Stomach (tissue), 4 donors: ENCODE results near the gene FGF14.

Experiments used
- EP300 ChIP-seq: sonication (generic); formaldehyde crosslinking; IDR thresholded peaks from one replicate; pipeline ENCODE4 v1.6.1; 2017; ENCODE audit warnings: antibody characterized with exemption
- POLR2A ChIP-seq, 4 donors: fragments of 450-650 bp; IDR thresholded peaks; one replicate each; pipeline ENCODE4 v1.6.1; 2016; ENCODE audit warnings: antibody characterized with exemption in 4 of 4, control low read depth in 2 of 4, mild to moderate bottlenecking in 1 of 4, moderate library complexity in 1 of 4
- POLR2AphosphoS5 ChIP-seq, 3 donors: sonication (generic); formaldehyde crosslinking; IDR thresholded peaks; one replicate each; pipeline ENCODE4 v1.6.1; 2016; ENCODE audit warnings: antibody characterized with exemption in 3 of 3
- TF ChIP-seq, protein P1 (sequence below), 7 experiments: fragments of 450-650 bp in 4 of 7; fragments of 200-600 bp in 3 of 7; sonication (generic) in 3 of 7; IDR thresholded peaks; one replicate each; pipeline ENCODE4 v1.5.1; 2016 to 2019; ENCODE audit warnings: antibody characterized with exemption in 7 of 7, control low read depth in 2 of 7, mild to moderate bottlenecking in 1 of 7

GRCh38 chr13:102422690-102423089 lies 20.8 kb upstream of the FGF14 start:
- no peak for TF ChIP-seq POLR2AphosphoS5 (IDR thresholded peaks at IDR 0.05)
- TF ChIP-seq EP300 = no peak
- TF ChIP-seq, protein P1, sequence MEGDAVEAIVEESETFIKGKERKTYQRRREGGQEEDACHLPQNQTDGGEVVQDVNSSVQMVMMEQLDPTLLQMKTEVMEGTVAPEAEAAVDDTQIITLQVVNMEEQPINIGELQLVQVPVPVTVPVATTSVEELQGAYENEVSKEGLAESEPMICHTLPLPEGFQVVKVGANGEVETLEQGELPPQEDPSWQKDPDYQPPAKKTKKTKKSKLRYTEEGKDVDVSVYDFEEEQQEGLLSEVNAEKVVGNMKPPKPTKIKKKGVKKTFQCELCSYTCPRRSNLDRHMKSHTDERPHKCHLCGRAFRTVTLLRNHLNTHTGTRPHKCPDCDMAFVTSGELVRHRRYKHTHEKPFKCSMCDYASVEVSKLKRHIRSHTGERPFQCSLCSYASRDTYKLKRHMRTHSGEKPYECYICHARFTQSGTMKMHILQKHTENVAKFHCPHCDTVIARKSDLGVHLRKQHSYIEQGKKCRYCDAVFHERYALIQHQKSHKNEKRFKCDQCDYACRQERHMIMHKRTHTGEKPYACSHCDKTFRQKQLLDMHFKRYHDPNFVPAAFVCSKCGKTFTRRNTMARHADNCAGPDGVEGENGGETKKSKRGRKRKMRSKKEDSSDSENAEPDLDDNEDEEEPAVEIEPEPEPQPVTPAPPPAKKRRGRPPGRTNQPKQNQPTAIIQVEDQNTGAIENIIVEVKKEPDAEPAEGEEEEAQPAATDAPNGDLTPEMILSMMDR (IDR thresholded peaks at IDR 0.05) = no peak
- TF ChIP-seq POLR2A (IDR thresholded peaks at IDR 0.05) = no peak
